K562 (cell line): ENCODE results near the gene ADAM15. TPM values are rescaled to one million over a fixed set of nuclear protein-coding genes. Genes with fewer than 3 reads are reported as not detected.

Experiments used
- BRF2 ChIP-seq: IDR thresholded peaks from 3 replicates; pipeline ENCODE4 v1.6.1; 2011; ENCODE audit warnings: borderline replicate concordance, mild to moderate bottlenecking; ENCODE audit not compliant: insufficient read length, insufficient read depth
- CREB3L1 ChIP-seq: fragments of 450-650 bp; IDR thresholded peaks from 2 replicates; pipeline ENCODE4 v1.6.1; 2014; ENCODE audit warnings: low read depth, mild to moderate bottlenecking, moderate library complexity, borderline replicate concordance
- CTCF ChIP-seq, 3 experiments: IDR thresholded peaks in 2 of 3; conservative IDR thresholded peaks in 1 of 3; 2 replicates each; pipeline ENCODE4 v1.5.1; 2011 to 2012; ENCODE audit warnings: low read length in 3 of 3, mild to moderate bottlenecking in 3 of 3, control low read depth in 2 of 3, improper control_type of control experiment in 1 of 3, inconsistent platforms in 1 of 3, low read depth in 1 of 3, mixed read lengths in 1 of 3, moderate library complexity in 1 of 3; ENCODE audit not compliant: insufficient read depth in 2 of 3
- GMEB1 ChIP-seq: fragments of 250-450 bp; sonication (Bioruptor Pico); IDR thresholded peaks from 2 replicates; pipeline ENCODE4 v1.4.0; 2020; ENCODE audit warnings: mild to moderate bottlenecking
- GTF2F1 ChIP-seq: IDR thresholded peaks from 2 replicates; pipeline ENCODE4 v1.6.1; 2011; ENCODE audit warnings: low read depth, low read length, improper control_type of control experiment
- PHB ChIP-seq: fragments of 250-450 bp; sonication (Bioruptor Pico); IDR thresholded peaks from 2 replicates; pipeline ENCODE4 v1.5.0; 2021
- POLR2AphosphoS5 ChIP-seq: IDR thresholded peaks from 2 replicates; pipeline ENCODE4 v1.6.1; 2011; ENCODE audit warnings: mild to moderate bottlenecking, low read depth, low read length, moderate library complexity; ENCODE audit not compliant: control insufficient read depth, insufficient read depth
- RB1 ChIP-seq: fragments of 450-650 bp; IDR thresholded peaks from 2 replicates; pipeline ENCODE4 v1.6.1; 2017; ENCODE audit warnings: low read depth, mild to moderate bottlenecking
- RNF2 ChIP-seq: sonication (generic); IDR thresholded peaks from 2 replicates; pipeline ENCODE4 v1.6.1; 2016
- ZNF280B ChIP-seq: fragments of 250-450 bp; sonication (Bioruptor Pico); IDR thresholded peaks from 2 replicates; pipeline ENCODE4 v1.5.1; 2021; ENCODE audit warnings: mild to moderate bottlenecking
- polyA plus RNA-seq, 8 experiments: library from polyadenylated mRNA; depleted of rRNA in 4 of 8; stranded (reverse) in 5 of 8; unstranded in 3 of 8; fragments of >200 nt; fragmentation: Nextera tagmentation in 2 of 8; fragmentation: Illumina TruSeq in 1 of 8; extraction: Ambion mirVana in 2 of 8; extraction: Trizol in 1 of 8; gene quantifications; 2 replicates each; pipeline versions ENCODE4 v1.2.1 to v1.2.3, GENCODE V29; 2011 to 2014; ENCODE audit warnings: inconsistent platforms in 1 of 8, missing spikeins in 1 of 8
- total RNA-seq, 7 experiments: library from RNA; depleted of rRNA in 6 of 7; stranded (reverse); fragments of >200 nt in 6 of 7; fragmentation: Illumina TruSeq in 2 of 7; extraction: Trizol in 2 of 7; gene quantifications; 2 replicates each; pipeline versions ENCODE4 v1.2.1 to v1.2.3, GENCODE V29; 2011 to 2021; ENCODE audit warnings: low replicate concordance in 1 of 7

The ADAM15 gene
- total and polyA plus RNA-seq, 9 of the 15 experiments (the other 6 are each of a cell fraction or from before 2014, with no cell fraction given): 0.69 to 72.3 (median 32.8) TPM

GRCh38 chr1:155008015-155008941 lies 42.8 kb upstream of the ADAM15 start (continued):
- TF ChIP-seq POLR2AphosphoS5 (no peak), CTCF (IDR thresholded peaks at IDR 0.05 in 2 of 3, conservative IDR thresholded peaks at IDR 0.05 in 1 of 3; ENCODE audit: insufficient read depth in 2 of 3, low read depth in 1 of 3, low read length in 3 of 3) (no peak), ZNF280B (no peak), RNF2 (no peak), GTF2F1 (no peak), CREB3L1 (peak; percentile 59; the same call in 1 of the 2 replicates), PHB (CRISPR knock-in tag) (no peak), GMEB1 (no peak), RB1 (0 out of 2 replicates have a peak, but pooled peaks have one; percentile 2), BRF2 (no peak)
